T-helper 1 cell treated with Interleukin-12 subunit alpha and Interleukin-12 subunit beta and Interleukin-4 antibody, amounts not matched to agents 30 ng/mL and 1 ng/mL, for 36 hours (primary cell): ENCODE measurements around the gene PDGFA. TPM values are rescaled to one million over a fixed set of nuclear protein-coding genes. Genes with fewer than 3 reads are reported as not detected.

Source experiments
- intact Hi-C: fragments of 100-400 bp; cut with micrococcal nuclease; formaldehyde crosslinking; loops from one replicate; pipeline ENCODE4 v1.15.1; 2024
- total RNA-seq: library from RNA; stranded (reverse); gene quantifications from 2 replicates; pipeline ENCODE4 v1.2.3, GENCODE V29; 2022

The PDGFA gene
- total RNA-seq = 2.7 and 3.3 TPM in 2 replicates

DNA sequence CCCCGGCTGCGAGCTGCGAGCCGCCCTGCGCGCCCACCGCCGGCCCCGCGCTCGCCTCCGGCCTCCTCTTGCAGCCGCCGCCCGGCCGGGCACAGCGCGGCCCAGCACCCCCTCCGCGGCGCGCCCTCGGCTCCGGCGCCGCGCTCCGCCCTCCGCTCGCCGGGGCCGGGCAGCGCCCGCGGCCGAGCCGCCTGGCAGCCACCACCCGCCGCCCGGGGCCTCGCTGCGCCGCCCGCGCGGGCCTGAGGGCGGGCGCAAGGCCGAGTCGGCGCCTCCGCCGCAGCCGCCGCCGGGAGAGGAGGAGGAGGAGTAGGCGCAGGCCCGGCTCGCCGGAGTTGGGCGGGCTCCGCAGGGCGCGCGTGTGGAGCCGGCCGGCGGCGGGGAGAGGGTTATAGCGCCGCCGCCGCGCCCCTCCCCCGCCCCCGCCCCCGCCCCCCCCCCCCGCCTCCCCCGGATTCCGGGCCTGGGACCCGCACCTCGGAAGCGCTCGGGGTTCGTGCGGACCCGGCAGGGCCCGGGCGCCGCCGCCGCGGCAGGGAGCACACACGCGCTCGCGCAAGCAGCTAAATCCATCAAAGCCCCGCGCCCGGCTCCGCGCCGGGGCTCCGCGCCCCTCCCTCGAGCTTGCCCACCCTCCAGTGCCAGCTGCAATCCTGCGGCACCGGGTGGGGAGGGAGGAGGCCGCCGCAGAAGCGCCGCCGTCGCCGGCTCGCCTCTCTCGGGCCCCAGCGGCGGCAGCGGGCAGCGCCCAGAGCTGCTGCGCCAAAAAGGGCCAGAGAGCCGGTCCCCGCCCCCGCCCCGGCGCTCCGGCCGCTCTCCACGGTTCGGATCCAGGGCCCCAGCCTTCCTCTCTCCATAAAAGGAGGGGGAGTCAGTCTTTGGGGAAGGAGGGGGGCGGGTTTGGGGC, at the start of gene PDGFA:
Gene PDGFA (minus strand): TSS at position 363 of the 907 bp plus-strand sequence. CDS start 845 bp downstream, outside the sequence.
- intact Hi-C loops = loop anchor here (5.0 to 10.0 kb wide), 6 partner anchors 63 to 708 kb away; partner anchors contain the start of genes DNAAF5 and PRKAR1B

DNA sequence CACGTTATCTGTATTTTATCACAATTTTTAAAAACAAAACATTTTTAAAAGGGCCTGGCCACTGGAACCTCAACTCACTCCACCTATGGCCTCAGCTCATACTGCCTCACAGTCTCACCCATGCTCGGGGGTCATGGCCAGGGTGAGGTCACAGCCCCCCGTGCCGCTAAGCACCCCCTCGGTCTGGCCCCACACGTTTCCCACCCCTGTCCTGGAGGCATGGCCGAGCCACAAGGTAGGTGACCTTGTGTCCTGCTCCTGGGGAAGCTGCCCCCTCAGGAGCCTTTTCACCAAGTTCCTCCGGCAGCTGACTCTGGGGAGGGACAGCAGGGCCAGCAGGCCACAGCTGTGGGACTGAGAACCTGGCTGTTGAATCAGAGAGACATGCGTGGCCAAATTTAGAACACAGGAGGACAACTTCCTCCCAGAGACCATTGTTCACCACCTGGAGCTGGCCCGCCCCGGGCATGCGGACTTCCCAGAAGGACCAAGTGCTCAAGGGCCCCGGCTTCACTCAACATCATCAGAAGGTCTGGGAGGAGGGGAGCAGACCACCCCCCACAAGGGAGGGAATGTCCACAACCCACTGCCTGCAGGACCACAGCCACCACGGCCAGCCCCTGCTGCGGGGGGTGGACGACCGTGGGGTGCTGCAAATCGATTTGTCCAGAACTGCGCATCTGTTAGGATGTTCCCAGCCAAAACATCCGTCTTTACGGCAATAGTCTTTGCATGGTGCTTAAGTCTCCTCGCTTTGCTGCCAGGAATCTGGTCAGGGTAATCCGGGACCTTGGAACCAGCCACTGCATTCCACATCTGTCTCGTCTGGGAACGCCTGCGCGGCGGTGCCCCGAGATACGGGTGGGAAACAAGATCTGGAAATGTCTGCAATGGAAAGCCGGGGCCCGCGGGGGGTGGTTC, 48.6 kb upstream of the PDGFA start:
- intact Hi-C loops = no loop called here

GRCh38 chr7:567305-567883, 47.7 kb upstream of the PDGFA start:
- intact Hi-C loops = no loop called here

DNA sequence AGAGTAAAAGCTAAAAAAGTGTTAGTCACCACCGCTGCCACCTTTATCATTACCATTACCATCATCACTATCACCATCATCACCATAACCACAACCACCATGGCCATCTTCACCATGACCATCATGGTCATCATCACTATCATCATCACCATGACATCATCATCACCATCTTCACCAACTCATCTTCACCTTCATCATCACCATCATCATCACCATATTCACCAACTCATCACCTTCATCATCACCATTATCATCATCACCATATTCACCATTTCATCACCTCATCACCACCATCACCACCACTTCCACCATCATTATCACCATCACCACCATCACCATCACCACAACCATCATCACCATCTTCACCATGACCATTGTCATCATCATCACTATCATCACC, 46.5 kb upstream of the PDGFA start:
- intact Hi-C loops = no loop called here

DNA sequence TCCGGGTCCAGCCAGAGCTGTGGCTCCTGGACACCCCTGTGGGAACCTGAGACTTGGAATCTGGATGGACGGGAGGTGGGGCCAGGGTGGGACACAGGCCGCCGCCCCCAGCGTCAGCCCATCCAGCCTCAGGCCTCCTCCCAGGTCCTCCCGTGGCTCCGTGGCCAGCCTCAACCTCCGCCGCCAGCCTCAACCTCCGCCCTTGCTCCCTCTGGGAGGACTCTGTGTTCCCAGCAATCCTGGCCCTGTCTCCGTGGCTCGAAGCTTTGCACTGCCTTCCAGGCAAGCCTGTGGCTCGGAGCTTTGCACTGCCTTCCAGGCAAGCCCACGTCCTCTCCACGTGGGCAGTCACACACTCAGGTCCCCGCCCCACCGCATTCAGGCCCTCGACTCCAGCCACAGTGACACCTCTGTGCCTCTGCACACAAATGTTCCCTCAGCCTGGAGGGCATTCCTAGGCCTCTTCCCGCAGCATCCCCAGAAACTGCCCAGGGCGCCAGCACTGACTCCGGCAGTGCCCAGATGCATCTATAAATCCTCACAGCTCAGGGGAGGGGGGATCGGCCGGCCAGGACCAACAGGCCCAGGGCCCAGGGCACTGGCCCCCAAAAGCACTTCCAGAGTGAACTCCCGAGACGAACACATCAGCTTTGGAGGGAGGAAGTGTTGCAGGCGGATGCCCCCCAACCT, 44.7 kb upstream of the PDGFA start:
- intact Hi-C loops = no loop called here

DNA sequence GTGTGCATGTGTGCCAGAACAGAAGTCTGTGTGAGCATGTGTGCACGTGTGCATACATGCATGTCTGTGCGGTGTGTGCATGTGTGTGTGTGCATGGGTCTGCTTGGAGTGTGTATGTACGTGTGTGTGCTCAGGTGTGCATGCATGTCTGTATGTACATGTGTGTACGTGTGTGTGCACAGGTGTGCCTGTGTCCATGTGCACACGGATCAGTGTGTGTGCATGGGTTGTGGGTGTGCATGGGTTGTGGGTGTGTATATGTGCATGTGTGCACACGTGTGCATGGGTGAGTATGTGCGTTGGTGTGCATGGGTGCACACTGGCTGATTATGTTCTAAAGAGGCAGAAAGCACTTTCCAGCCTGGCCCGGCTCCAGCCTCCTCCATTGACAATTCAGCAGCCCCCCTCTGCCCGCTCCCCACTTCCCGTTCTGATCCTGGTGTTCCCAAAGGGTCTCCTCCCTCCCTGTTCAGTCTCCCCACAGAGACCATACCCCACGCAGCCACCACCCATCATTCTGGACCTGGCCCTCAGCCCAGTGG, 44.1 kb upstream of the PDGFA start:
- intact Hi-C loops = no loop called here

GRCh38 chr7:562789-563628, 43.4 kb upstream of the PDGFA start:
- intact Hi-C loops = no loop called here

GRCh38 chr7:562374-562675, 42.7 kb upstream of the PDGFA start:
- intact Hi-C loops = no loop called here

DNA sequence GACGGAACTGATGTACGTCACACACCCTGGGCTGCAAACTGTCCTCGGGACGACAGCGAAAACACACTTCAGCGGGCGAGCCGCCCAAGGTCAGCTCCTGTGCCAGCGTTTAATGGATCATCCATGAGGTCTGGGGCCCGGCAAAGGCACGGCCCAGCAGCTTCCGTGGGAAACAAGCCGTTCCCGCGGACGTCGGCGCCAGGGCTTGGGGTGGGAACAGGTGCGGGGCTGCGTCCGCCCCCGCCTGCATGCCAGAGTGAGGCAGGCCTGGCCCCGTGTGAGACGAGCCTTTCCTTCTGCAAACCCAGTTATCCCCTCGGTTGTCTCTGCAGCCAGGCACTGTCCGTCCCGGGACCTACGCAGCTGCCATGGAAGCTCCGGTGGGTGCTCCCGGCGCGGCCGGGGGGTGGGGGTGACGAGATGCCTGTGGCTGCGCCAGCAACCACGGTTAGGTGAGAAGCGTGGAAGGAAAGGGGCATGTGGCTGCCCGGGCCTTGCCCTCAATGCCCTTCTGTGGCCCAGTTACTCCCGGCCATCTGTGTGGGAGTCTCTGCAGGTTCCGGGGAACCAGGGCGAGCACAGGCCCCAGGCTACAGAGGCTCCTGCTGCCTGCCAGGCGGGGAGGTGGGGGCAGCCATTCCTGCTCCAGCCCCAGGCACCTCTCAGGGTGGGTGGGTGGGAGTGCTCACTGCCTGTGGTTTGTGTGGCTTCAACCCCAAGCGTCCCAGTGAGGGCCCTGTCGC, 42.2 kb upstream of the PDGFA start:
- intact Hi-C loops = no loop called here

DNA sequence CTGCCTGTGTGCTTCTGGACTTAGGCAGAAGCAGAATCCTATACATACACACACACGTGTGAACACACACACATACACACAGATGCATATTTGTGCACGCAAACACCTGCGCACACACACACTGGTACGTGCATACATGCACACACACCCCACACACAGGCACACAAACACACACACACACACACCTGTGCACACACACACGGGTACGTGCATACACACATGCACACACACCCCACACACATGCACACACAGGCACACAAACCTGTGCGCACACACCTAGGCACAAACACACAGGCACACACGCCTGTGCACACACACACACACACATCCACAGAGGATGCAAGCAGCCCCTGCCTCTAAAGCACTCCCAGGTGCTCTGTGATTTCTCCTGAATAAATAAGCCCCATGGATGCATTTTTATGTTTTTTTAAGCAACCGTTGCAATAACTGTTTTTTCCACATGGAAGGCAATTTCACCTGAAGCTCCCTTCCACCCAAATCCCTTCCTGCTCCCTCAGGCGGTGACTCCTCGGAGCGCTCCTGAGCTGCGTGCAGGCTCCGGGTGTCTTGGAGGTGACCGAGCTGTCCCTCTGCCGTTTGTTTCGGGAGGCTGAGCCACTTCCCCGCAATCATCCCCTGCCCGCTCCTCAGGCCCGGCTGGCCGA, 41.5 kb upstream of the PDGFA start:
- intact Hi-C loops = no loop called here

DNA sequence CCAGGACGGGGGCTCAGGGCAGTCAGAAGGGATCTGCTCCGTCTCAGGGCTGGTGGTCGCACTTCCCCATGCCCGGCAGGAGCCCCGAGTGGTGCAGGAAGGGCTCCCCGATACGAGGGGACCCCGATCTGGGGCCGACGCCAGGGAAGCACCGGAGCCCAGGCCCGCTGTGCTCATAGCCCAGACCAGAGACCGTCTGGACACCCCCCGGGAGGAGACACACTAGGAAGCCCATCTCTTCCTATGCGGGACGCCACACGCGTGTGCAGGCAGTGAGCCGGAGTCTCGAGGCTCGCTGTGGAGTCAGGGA, 39.7 kb upstream of the PDGFA start:
- intact Hi-C loops = no loop called here

GRCh38 chr7:557558-557881, 37.9 kb upstream of the PDGFA start:
- intact Hi-C loops = no loop called here

DNA sequence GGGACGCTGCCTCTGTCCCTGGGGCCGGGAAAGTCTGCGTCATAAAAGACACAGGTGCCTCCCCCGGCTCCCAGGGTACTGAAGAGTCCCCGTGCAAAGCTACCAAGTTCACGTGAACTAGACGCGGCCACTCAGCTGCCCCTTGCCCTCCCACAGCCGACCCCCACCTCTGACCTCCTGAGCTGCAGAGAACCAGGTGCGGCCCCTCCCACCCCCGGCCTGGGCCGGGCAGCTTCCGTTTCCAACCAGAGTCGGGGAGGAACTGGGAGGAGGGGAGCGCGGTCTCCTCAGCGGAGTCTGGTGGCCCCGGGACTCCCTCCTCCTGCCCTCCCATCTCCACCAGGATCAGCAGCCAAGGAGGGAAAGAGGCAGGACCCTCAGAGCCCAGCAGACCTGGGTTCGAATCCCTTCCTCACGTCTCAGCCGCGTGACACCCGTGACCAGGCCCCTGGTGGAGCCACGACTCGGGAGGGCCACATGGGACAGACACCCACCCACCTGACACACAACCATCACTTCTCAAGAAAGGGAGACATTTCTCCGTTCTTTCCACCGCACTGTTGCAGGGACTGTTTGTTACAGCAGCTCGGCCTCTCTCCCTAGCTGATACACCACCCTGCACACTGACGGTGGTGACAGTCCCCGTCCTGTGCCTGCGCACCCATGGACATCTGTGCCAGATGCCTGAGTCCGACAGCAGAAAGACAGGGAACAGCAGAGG, 37.4 kb upstream of the PDGFA start:
- intact Hi-C loops = no loop called here

DNA sequence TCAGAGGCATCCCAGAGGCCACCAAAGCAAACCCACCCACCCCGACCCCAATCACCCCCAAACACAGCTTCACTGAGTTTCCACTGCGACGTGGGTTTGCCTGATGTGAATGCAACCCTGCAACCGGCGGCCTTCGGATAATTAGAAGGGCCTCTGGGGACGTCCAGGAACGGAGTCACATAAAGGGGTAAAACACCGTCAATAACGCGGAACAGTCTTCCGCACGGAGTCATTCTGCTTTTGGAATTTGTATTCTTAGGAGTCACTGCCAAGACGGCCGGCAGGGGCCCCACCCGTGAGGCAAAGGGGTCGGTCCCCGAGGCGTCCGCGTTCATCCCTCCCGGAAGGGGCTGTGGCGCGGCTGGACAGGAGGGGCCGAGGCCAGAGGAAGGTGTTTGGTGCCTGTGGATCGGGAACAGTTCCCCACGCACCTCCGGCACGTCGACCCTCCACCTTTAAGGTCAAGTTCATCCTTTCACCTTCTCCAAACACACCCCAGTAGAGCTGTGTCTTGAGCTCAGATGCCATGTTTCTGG, 36.7 kb upstream of the PDGFA start:
- intact Hi-C loops = no loop called here

DNA sequence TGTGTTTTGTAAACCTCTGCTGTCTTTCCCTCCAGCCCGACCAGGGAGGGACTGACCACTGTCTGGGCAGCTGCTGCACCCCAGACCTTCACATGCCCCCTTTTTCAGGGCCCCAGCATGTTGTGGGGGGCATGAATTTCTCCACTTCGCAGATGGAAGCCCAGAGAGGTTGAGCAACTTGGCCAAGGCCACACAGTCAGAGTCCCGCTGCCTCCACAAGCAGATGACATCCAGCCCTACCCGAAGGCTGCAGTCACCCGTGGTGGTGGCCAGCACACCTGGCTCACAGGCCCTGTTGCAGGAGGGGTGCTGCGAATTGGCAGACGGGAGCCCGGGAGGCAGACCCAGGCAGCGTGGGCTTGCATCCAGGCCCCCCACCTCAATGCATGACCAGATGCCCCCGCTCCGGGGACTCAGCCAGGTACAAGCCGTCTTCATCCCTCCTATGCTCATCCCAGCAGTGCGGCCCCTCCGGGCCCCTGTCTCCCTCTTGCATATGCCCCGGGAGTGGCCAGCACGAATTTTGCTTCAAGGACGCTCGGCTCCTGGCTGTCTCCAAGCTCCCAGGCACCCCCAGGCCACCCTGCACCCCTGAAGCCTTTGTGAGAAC, 36.0 kb upstream of the PDGFA start:
- intact Hi-C loops = no loop called here

DNA sequence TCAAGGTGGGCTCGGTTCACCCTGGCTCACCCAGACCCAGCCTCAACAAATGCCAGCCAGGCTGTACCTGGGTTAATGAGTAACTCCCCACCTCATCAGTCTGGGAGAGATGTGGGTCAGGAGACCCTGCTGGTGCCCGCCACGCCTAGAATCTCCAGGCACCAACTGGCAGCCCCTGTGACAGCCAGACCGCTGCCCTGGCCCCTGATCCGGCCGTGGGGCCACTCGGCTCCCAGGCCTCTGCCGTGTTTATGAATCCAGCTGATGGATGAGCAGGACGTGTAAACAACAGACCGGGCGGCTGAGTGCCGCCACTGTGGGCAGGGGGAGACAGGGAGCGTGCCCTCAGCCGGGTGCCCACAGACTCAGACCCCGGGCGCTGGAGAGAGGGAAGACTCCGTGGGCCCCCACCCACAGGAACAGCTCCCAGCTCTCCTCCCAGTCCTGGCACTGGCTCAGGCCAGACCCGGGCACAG, 34.0 kb upstream of the PDGFA start:
- intact Hi-C loops = no loop called here

- intact Hi-C loops = no loop called here
These were observed 33.4 kb upstream of the PDGFA start for GRCh38 chr7:552868-553635.
